SK-N-SH (cell line): ENCODE results near the gene CCDC183. TPM values are rescaled to one million over a fixed set of nuclear protein-coding genes. Genes with fewer than 3 reads are reported as not detected.

Experiments used
- CTCF ChIA-PET: fragments of 300-600, 350-600 bp; formaldehyde crosslinking; extraction: SDS; loops from one replicate; lab custom pipeline; 2021; lab: Yijun Ruan, JAX
- POLR2A ChIA-PET: fragments of 350-600 bp; sonication (Branson Sonifier 250); formaldehyde crosslinking; extraction: SDS; loops from one replicate; lab custom pipeline; 2020; ENCODE audit warnings: antibody characterized with exemption, inconsistent platforms; lab: Yijun Ruan, JAX
- DNase-seq: peaks from one replicate; pipeline ENCODE4 v3.0.0; 2012
- H2AFZ ChIP-seq: fragments of 200-600 bp; sonication (generic); 2 replicates; pipeline ENCODE4 v1.8.1; 2016; ENCODE audit warnings: antibody characterized with exemption, mild to moderate bottlenecking, low read depth
- H3F3A ChIP-seq: fragments of 200-600 bp; sonication (generic); replicated peaks from 2 replicates; pipeline ENCODE3; 2016; ENCODE audit warnings: antibody characterized with exemption, mild to moderate bottlenecking; ENCODE audit not compliant: insufficient read depth
- H3K27ac ChIP-seq, 2 experiments: fragments of 200-500 bp in 1 of 2; fragments of 200-600 bp in 1 of 2; sonication (Bioruptor generic) in 1 of 2; sonication (generic), shearing (Covaris generic) in 1 of 2; 2 replicates each; pipeline versions ENCODE4 v1.5.1 to v1.6.1; 2014 to 2016; ENCODE audit warnings: low read depth in 2 of 2, inconsistent platforms in 1 of 2, low read length in 1 of 2, mild to moderate bottlenecking in 1 of 2, mixed read lengths in 1 of 2
- H3K27me3 ChIP-seq: fragments of 200-600 bp; sonication (generic), shearing (Covaris generic); 2 replicates; pipeline ENCODE4 v1.6.1; 2016; ENCODE audit warnings: mixed run types; ENCODE audit not compliant: insufficient read depth
- H3K36me3 ChIP-seq, 2 experiments: fragments of 200-500 bp in 1 of 2; fragments of 200-600 bp in 1 of 2; sonication (Bioruptor generic) in 1 of 2; sonication (generic) in 1 of 2; replicated peaks in 1 of 2; 2 replicates each; pipeline versions ENCODE3 to v1.5.1; 2014 to 2016; ENCODE audit warnings: low read length in 1 of 2, mild to moderate bottlenecking in 1 of 2; ENCODE audit not compliant: insufficient read depth in 2 of 2, control insufficient read depth in 1 of 2
- H3K4me1 ChIP-seq, 2 experiments: fragments of 200-500 bp in 1 of 2; fragments of 200-600 bp in 1 of 2; sonication (Bioruptor generic) in 1 of 2; sonication (generic), shearing (Covaris generic) in 1 of 2; 2 replicates each; pipeline versions ENCODE4 v1.5.1 to v1.6.1; 2014 to 2016; ENCODE audit warnings: low read depth in 1 of 2, low read length in 1 of 2, mixed run types in 1 of 2; ENCODE audit not compliant: insufficient read depth in 2 of 2, control insufficient read depth in 1 of 2
- H3K4me2 ChIP-seq: fragments of 200-600 bp; sonication (generic), shearing (Covaris generic); 2 replicates; pipeline ENCODE4 v1.6.1; 2017; ENCODE audit warnings: mixed run types
- H3K4me3 ChIP-seq, 2 experiments: fragments of 200-500 bp in 1 of 2; fragments of 200-600 bp in 1 of 2; sonication (Bioruptor generic) in 1 of 2; sonication (generic), shearing (Covaris generic) in 1 of 2; 2 replicates each; pipeline versions ENCODE4 v1.5.1 to v1.8.1; 2014 to 2016; ENCODE audit warnings: low read depth in 2 of 2, inconsistent platforms in 1 of 2, low read length in 1 of 2, mild to moderate bottlenecking in 1 of 2, mixed read lengths in 1 of 2, moderate library complexity in 1 of 2
- H3K79me2 ChIP-seq: fragments of 200-600 bp; sonication (generic); 2 replicates; pipeline ENCODE4 v1.8.1; 2017; ENCODE audit warnings: mild to moderate bottlenecking; ENCODE audit not compliant: insufficient read depth
- H3K9ac ChIP-seq: fragments of 200-600 bp; sonication (generic); 2 replicates; pipeline ENCODE4 v1.6.1; 2017; ENCODE audit warnings: mixed run types
- H3K9me2 ChIP-seq: fragments of 200-600 bp; sonication (generic); 2 replicates; pipeline ENCODE4 v1.6.1; 2017; ENCODE audit warnings: mixed run types
- H3K9me3 ChIP-seq: fragments of 200-600 bp; sonication (generic); 2 replicates; pipeline ENCODE4 v1.6.1; 2017; ENCODE audit warnings: mixed run types, mild to moderate bottlenecking, moderate library complexity
- H4K20me1 ChIP-seq: fragments of 200-600 bp; sonication (generic); 2 replicates; pipeline ENCODE4 v1.6.1; 2017; ENCODE audit warnings: mild to moderate bottlenecking, mixed run types; ENCODE audit not compliant: insufficient read depth
- CHD2 ChIP-seq: fragments of 150-350 bp; IDR thresholded peaks from 2 replicates; pipeline ENCODE4 v1.6.1; 2018; ENCODE audit warnings: low read length; ENCODE audit not compliant: partially characterized antibody
- ELF1 ChIP-seq: IDR thresholded peaks from 2 replicates; pipeline ENCODE4 v1.4.0; 2012
- EP300 ChIP-seq, 2 experiments: IDR thresholded peaks; 2 replicates each; pipeline versions ENCODE4 v1.4.0 to v1.6.1; 2012; ENCODE audit warnings: borderline replicate concordance in 1 of 2, low read depth in 1 of 2, low read length in 1 of 2
- FOSL2 ChIP-seq: IDR thresholded peaks from 2 replicates; pipeline ENCODE4 v1.4.0; 2012; ENCODE audit warnings: low read depth, mild to moderate bottlenecking, moderate library complexity, borderline replicate concordance
- FOXJ3 ChIP-seq: sonication (generic); formaldehyde crosslinking; IDR thresholded peaks from 2 replicates; pipeline ENCODE4 v1.5.1; 2020; ENCODE audit warnings: mild to moderate bottlenecking, missing genetic modification reagents
- GABPA ChIP-seq: IDR thresholded peaks from 2 replicates; pipeline ENCODE4 v1.4.0; 2012; ENCODE audit warnings: low read depth, mild to moderate bottlenecking
- GATA2 ChIP-seq: sonication (generic); formaldehyde crosslinking; IDR thresholded peaks from 2 replicates; pipeline ENCODE4 v1.5.0; 2020; ENCODE audit warnings: mild to moderate bottlenecking, missing genetic modification reagents
- JUND ChIP-seq: IDR thresholded peaks from 2 replicates; pipeline ENCODE4 v1.4.0; 2012
- MAX ChIP-seq: IDR thresholded peaks from 2 replicates; pipeline ENCODE4 v1.4.0; 2012; ENCODE audit warnings: low read depth
- MEF2A ChIP-seq: IDR thresholded peaks from 2 replicates; pipeline ENCODE4 v1.4.0; 2012; ENCODE audit warnings: low read depth, borderline replicate concordance
- MXI1 ChIP-seq: IDR thresholded peaks from 2 replicates; pipeline ENCODE4 v1.6.1; 2012; ENCODE audit warnings: mild to moderate bottlenecking, low read depth, low read length, improper control_type of control experiment
- NFIC ChIP-seq: IDR thresholded peaks from 2 replicates; pipeline ENCODE4 v1.4.0; 2012; ENCODE audit warnings: borderline replicate concordance
- NRF1 ChIP-seq: IDR thresholded peaks from 2 replicates; pipeline ENCODE4 v1.6.1; 2012; ENCODE audit warnings: low read depth, mild to moderate bottlenecking, low read length
- RAD21 ChIP-seq: IDR thresholded peaks from 2 replicates; pipeline ENCODE4 v1.6.1; 2012; ENCODE audit warnings: mild to moderate bottlenecking, low read length
- REST ChIP-seq: IDR thresholded peaks from 2 replicates; pipeline ENCODE4 v1.6.1; 2012; ENCODE audit warnings: mild to moderate bottlenecking, low read depth, low read length, moderate library complexity
- SIN3A ChIP-seq: IDR thresholded peaks from 2 replicates; pipeline ENCODE4 v1.6.1; 2012; ENCODE audit warnings: low read depth, mild to moderate bottlenecking, low read length, moderate library complexity, borderline replicate concordance
- SMC3 ChIP-seq: IDR thresholded peaks from 2 replicates; pipeline ENCODE4 v1.6.1; 2012; ENCODE audit warnings: low read depth, low read length, improper control_type of control experiment
- TAF1 ChIP-seq: IDR thresholded peaks from 2 replicates; pipeline ENCODE4 v1.6.1; 2012; ENCODE audit warnings: low read depth, mild to moderate bottlenecking, low read length, moderate library complexity, borderline replicate concordance
- TEAD4 ChIP-seq: IDR thresholded peaks from 2 replicates; pipeline ENCODE4 v1.4.0; 2012; ENCODE audit warnings: mild to moderate bottlenecking, borderline replicate concordance; ENCODE audit not compliant: insufficient read depth
- ZBTB33 ChIP-seq: IDR thresholded peaks from 2 replicates; pipeline ENCODE4 v1.4.0; 2012; ENCODE audit warnings: low read depth, borderline replicate concordance
- WGBS: methylation state at CpG from one replicate; pipeline ENCODE4 v1.1.6; 2017; ENCODE audit warnings: low lambda C conversion rate; 5-methylcytosine and 5-hydroxymethylcytosine counted together
- polyA plus RNA-seq, 3 experiments: library from polyadenylated mRNA; depleted of rRNA; stranded (reverse); fragments of >200 nt; gene quantifications; 2 replicates each; pipeline ENCODE4 v1.2.3, GENCODE V29; 2012

CCDC183 gene
- polyA plus RNA-seq, 1 of the 3 experiments (the other 2 are of a cell fraction) = 5.3 TPM

- TF ChIP-seq ZBTB33 = no peak
- TF ChIP-seq MEF2A = no peak
These were observed 21.6 kb upstream of the CCDC183 start (continued) for GRCh38 chr9:136774416-136775045.

- Histone ChIP-seq H4K20me1 (no peaks in the 10 kb centered on the region), H3K9ac (no peak overlapping the region), H3K4me1 (no peaks in the 10 kb centered on the region), H3K4me3 (no peak overlapping the region), H3K4me2 (no peak overlapping the region), H3K9me2 (no peaks in the 10 kb centered on the region), H3K27me3 (peaks cover 28% of the 10 kb centered on the region), H2AFZ (no peak overlapping the region), H3F3A (peaks cover 2% of the 10 kb centered on the region), H3K27ac (no peak overlapping the region), H3K36me3 (no peaks in the 10 kb centered on the region), H3K79me2 (no peaks in the 10 kb centered on the region), H3K9me3 (no peaks in the 10 kb centered on the region)
- WGBS = 82% methylated on average over 6 of the region's 6 CpGs
- ChIA-PET CTCF (interaction anchor here (0.8 to 8.8 kb wide), 5 partner anchors 9 to 17 kb away, joined by 3 to 57 read pairs (median 5); partner anchors contain the start of gene LCN8), POLR2A (no interaction called here)
- DNase-seq = no peak
- TF ChIP-seq TAF1 (no peak), MXI1 (no peak), SIN3A (no peak), ELF1 (no peak), MEF2A (no peak), FOXJ3 (CRISPR knock-in tag) (no peak), TEAD4 (no peak), GABPA (no peak), SMC3 (no peak), NFIC (no peak), MAX (no peak), FOSL2 (no peak), GATA2 (CRISPR knock-in tag) (no peak), EP300 (IDR thresholded peaks at IDR 0.05; ENCODE audit: borderline replicate concordance in 1 of 2, low read depth in 1 of 2, low read length in 1 of 2) (no peak), RAD21 (no peak), ZBTB33 (no peak), CHD2 (no peak), REST (no peak), NRF1 (no peak), JUND (no peak)
- TF ChIP-seq, all 33 proteins: peak for 0
These were observed 20.9 kb upstream of the CCDC183 start for GRCh38 chr9:136775191-136775590.
